ENCODE measurements around the gene HSD17B14. TPM values are rescaled to one million over a fixed set of nuclear protein-coding genes. Genes with fewer than 3 reads are reported as not detected.

Gene HSD17B14
- total RNA-seq, 2 experiments from 2014 or later = 0.93 to 1.3 TPM

DNA sequence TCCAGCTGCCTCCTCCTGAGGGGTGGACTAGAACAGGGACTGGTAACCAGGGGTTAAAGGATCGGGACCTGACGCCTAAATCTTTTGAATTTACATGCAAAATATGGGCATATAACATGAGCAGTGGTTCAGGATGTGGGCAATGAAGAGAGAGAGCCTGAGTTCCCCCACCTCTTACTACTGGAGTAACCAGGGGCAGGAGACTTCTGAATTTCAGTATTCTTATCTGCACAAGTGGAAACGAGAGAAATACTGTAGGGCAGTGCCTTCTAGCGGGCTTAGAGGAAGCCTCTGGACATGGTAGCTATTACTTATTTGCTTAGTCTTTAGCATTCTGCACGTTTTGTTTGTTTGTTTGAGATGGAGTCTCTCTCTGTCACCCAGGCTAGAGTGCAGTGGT is 51.8 kb downstream of the HSD17B14 start:
- CTCF ChIA-PET = no interaction called here
- POLR2A ChIA-PET = no interaction called here
- H3K27ac ChIP-seq (ENCODE audit: low read depth in 1 of 2, low read length in 2 of 2) = no peak overlapping the region
- Mint-ChIP-seq H3K4me1 (ENCODE audit: low read depth) (peaks cover 4% of the 10 kb centered on the region), H3K4me3 (no peak overlapping the region), H3K27me3 (peaks cover 23% of the 10 kb centered on the region), H3K36me3 (ENCODE audit: low read depth) (no peaks in the 10 kb centered on the region), H3K9me3 (no peaks in the 10 kb centered on the region), H3K27ac (no peak overlapping the region)
- ATAC-seq (ENCODE audit: poor library complexity) (no peak), DNase-seq (no peak)
- H3K4me1 ChIP-seq (ENCODE audit: insufficient read depth, low read length) = peaks cover 4% of the 10 kb centered on the region
- no peak overlapping the region for H3K4me3 ChIP-seq (ENCODE audit: low read length)
- H3K9me3 ChIP-seq (ENCODE audit: control insufficient read depth in 1 of 2, insufficient read depth in 1 of 2, low read length in 2 of 2) = no peaks in the 10 kb centered on the region
- intact Hi-C loops (cut with DNase I, micrococcal nuclease) = no loop called here
- TF ChIP-seq, protein P1, sequence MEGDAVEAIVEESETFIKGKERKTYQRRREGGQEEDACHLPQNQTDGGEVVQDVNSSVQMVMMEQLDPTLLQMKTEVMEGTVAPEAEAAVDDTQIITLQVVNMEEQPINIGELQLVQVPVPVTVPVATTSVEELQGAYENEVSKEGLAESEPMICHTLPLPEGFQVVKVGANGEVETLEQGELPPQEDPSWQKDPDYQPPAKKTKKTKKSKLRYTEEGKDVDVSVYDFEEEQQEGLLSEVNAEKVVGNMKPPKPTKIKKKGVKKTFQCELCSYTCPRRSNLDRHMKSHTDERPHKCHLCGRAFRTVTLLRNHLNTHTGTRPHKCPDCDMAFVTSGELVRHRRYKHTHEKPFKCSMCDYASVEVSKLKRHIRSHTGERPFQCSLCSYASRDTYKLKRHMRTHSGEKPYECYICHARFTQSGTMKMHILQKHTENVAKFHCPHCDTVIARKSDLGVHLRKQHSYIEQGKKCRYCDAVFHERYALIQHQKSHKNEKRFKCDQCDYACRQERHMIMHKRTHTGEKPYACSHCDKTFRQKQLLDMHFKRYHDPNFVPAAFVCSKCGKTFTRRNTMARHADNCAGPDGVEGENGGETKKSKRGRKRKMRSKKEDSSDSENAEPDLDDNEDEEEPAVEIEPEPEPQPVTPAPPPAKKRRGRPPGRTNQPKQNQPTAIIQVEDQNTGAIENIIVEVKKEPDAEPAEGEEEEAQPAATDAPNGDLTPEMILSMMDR (IDR thresholded peaks at IDR 0.05) = no peak
- H3K27me3 ChIP-seq (ENCODE audit: control insufficient read depth in 1 of 2, insufficient read depth in 2 of 2, low read length in 2 of 2) = peaks cover 0 to 2% of the 10 kb centered on the region in 2 experiments
- no peaks in the 10 kb centered on the region for H3K36me3 ChIP-seq (ENCODE audit: insufficient read depth, low read length)

DNA sequence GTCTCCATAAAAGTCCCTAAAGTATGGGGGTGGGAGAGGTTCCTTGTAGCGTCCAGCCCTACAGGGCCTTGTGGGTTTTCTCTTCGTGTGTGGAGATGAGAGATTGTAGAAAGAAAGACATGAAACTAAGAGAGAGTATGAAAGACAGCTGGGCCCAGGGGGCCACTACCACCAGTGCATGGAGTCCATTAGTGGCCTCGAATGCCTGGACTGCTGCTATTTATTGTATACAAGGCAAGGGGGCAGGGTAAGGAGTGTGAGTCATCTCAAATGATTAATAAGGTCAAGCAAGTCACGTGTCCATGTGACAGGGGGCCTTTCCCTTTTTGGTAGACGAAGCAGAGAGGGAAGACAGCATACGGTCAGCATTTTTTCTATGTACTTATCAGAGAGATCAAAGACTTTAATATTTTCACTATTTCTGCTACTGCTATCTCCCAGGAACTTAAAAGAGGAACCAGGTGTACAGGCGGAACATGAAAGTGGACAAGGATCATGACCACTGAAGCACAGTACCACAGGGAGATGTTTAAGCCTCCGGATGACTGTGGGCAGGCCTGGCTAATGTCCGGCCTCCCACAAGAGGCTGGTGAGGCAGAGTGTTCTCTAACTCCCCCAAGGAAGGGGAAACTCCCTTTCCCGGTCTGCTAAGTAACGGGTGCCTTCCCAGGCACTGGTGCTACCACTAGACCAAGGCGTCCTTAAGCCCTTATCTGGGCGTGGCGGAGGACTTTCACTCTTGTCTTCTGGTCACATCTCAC is 55.5 kb downstream of the HSD17B14 start:
- ATAC-seq (ENCODE audit: poor library complexity) = no peak
- no peak overlapping the region for H3K27ac Mint-ChIP-seq
- peaks cover 21% of the 10 kb centered on the region for H3K27me3 Mint-ChIP-seq

DNA sequence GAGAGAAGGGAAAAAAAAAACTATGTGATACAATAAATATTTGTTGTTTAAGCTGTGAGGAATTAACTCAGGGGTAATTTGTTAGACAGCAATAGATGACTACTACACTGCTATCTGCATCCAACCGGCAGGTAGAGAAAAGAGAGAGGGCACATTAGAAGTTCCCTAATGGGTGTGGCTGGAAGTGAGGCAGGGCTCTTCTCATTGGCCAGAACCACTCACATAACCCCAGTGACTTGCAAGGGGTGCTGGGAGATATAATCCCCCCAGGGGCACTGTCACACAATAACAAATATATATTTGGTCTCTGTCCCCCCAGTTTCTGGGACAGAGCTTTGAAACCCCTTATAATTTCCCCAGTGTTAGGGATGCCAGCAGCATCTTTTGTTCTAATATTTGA is 56.7 kb downstream of the HSD17B14 start:
- intact Hi-C loops (cut with DNase I, micrococcal nuclease) = no loop called here
- no peak overlapping the region for H3K27ac ChIP-seq (ENCODE audit: low read depth in 1 of 2, low read length in 2 of 2)
- Mint-ChIP-seq H3K27me3 (peaks cover 15% of the 10 kb centered on the region), H3K27ac (no peak overlapping the region), H3K9me3 (no peaks in the 10 kb centered on the region), H3K4me3 (no peak overlapping the region), H3K36me3 (ENCODE audit: low read depth) (no peaks in the 10 kb centered on the region), H3K4me1 (ENCODE audit: low read depth) (peaks cover 4% of the 10 kb centered on the region)
- H3K4me1 ChIP-seq (ENCODE audit: insufficient read depth, low read length) = peaks cover 4% of the 10 kb centered on the region
- ChIA-PET POLR2A (no interaction called here), CTCF (interaction anchor here (0.7 kb wide), 1 partner anchor 9 kb away, joined by 6 read pairs; no protein-coding TSS in a partner anchor)
- no peak overlapping the region for H3K4me3 ChIP-seq (ENCODE audit: low read length)
- no peak for DNase-seq
- TF ChIP-seq, protein P1 (IDR thresholded peaks at IDR 0.05) = no peak
- no peaks in the 10 kb centered on the region for H3K36me3 ChIP-seq (ENCODE audit: insufficient read depth, low read length)
- peaks cover 0 to 2% of the 10 kb centered on the region in 2 experiments for H3K27me3 ChIP-seq (ENCODE audit: control insufficient read depth in 1 of 2, insufficient read depth in 2 of 2, low read length in 2 of 2)
- no peaks in the 10 kb centered on the region for H3K9me3 ChIP-seq (ENCODE audit: control insufficient read depth in 1 of 2, insufficient read depth in 1 of 2, low read length in 2 of 2)
- no peak for ATAC-seq (ENCODE audit: poor library complexity)

More for the DNA sequence above, 55.5 kb downstream of the HSD17B14 start:
- DNase-seq = peak in 2 of 14 experiments; percentile 43 to 55
- TF ChIP-seq, protein P1 (IDR thresholded peaks at IDR 0.05) = no peak
- CTCF ChIA-PET = no interaction called here
- Histone ChIP-seq H3K36me3 (ENCODE audit: insufficient read depth, low read length) (no peaks in the 10 kb centered on the region), H3K4me3 (ENCODE audit: low read length) (no peak overlapping the region), H3K4me1 (ENCODE audit: insufficient read depth, low read length) (peaks cover 4% of the 10 kb centered on the region), H3K9me3 (ENCODE audit: control insufficient read depth in 1 of 2, insufficient read depth in 1 of 2, low read length in 2 of 2) (no peaks in the 10 kb centered on the region), H3K27ac (ENCODE audit: low read depth in 1 of 2, low read length in 2 of 2) (no peak overlapping the region), H3K27me3 (ENCODE audit: control insufficient read depth in 1 of 2, insufficient read depth in 2 of 2, low read length in 2 of 2) (peaks cover 0 to 2% of the 10 kb centered on the region in 2 experiments)
- no peaks in the 10 kb centered on the region for H3K36me3 Mint-ChIP-seq (ENCODE audit: low read depth)
- POLR2A ChIA-PET = no interaction called here
- peaks cover 4% of the 10 kb centered on the region for H3K4me1 Mint-ChIP-seq (ENCODE audit: low read depth)
- no peak overlapping the region for H3K4me3 Mint-ChIP-seq
- intact Hi-C loops (cut with DNase I, micrococcal nuclease) = no loop called here
- no peaks in the 10 kb centered on the region for H3K9me3 Mint-ChIP-seq

Data from CD4-positive, alpha-beta T cell (primary cell).